ENCODE data around the gene PM20D1. TPM values are rescaled to one million over a fixed set of nuclear protein-coding genes. Genes with fewer than 3 reads are reported as not detected.

Gene PM20D1
- total RNA-seq, 1 donor from 2014 or later: not detected

DNA sequence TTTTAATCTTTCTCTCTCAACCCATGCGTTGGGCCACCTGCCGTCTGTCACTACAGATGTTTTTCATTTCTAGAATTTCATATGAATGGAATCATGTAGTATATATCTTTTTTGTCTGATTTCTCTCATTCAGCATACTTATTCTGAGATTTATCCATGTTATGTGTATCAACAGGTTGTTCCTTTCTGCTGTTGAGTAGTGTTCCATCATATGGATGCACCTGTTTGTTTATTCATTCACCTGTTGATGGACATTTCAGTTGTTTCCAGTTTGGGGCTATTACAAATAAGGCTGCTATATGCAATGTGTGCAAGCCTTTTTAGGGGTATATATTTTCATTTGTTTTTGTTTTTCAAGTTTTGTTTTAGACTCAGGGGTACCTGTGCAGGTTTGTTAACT lies 27.5 kb downstream of the PM20D1 start:
- H2AFZ ChIP-seq (ENCODE audit: low read depth, low read length): no peak overlapping the region
- no peaks in the 10 kb centered on the region for H3K79me2 ChIP-seq (ENCODE audit: insufficient read depth, low read length)
- no peak overlapping the region for H3K4me2 ChIP-seq (ENCODE audit: low read length)
- no peak overlapping the region for H3K27ac ChIP-seq (ENCODE audit: low read depth, low read length)
- TF ChIP-seq, protein P1, sequence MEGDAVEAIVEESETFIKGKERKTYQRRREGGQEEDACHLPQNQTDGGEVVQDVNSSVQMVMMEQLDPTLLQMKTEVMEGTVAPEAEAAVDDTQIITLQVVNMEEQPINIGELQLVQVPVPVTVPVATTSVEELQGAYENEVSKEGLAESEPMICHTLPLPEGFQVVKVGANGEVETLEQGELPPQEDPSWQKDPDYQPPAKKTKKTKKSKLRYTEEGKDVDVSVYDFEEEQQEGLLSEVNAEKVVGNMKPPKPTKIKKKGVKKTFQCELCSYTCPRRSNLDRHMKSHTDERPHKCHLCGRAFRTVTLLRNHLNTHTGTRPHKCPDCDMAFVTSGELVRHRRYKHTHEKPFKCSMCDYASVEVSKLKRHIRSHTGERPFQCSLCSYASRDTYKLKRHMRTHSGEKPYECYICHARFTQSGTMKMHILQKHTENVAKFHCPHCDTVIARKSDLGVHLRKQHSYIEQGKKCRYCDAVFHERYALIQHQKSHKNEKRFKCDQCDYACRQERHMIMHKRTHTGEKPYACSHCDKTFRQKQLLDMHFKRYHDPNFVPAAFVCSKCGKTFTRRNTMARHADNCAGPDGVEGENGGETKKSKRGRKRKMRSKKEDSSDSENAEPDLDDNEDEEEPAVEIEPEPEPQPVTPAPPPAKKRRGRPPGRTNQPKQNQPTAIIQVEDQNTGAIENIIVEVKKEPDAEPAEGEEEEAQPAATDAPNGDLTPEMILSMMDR (IDR thresholded peaks at IDR 0.05; ENCODE audit: insufficient read depth, low read depth, low read length): no peak
- no peak for TF ChIP-seq EZH2 (IDR thresholded peaks at IDR 0.05; ENCODE audit: insufficient read depth, low read length)
- no peak overlapping the region for H3K4me3 ChIP-seq (ENCODE audit: insufficient read depth, low read depth, low read length)
- H4K20me1 ChIP-seq (ENCODE audit: insufficient read depth, low read length): no peaks in the 10 kb centered on the region
- no peak overlapping the region for H3K27ac Mint-ChIP-seq (ENCODE audit: unreplicated experiment)
- no peaks in the 10 kb centered on the region for H3K4me1 ChIP-seq (ENCODE audit: insufficient read depth, low read length)
- H3K4me1 Mint-ChIP-seq (ENCODE audit: low read depth, unreplicated experiment): peaks cover 7% of the 10 kb centered on the region
- H3K4me3 Mint-ChIP-seq (ENCODE audit: unreplicated experiment): no peak overlapping the region
- H3K9me3 ChIP-seq (ENCODE audit: insufficient read depth, low read depth, low read length): no peaks in the 10 kb centered on the region
- H3K9ac ChIP-seq (ENCODE audit: low read length): no peak overlapping the region
- DNase-seq (ENCODE audit: low read depth): no peak
- no peak for FAIRE-seq
- H3K27me3 ChIP-seq (ENCODE audit: insufficient read depth, low read length): peaks cover 21% of the 10 kb centered on the region
- no peaks in the 10 kb centered on the region for H3K9me3 Mint-ChIP-seq (ENCODE audit: unreplicated experiment)
- peaks cover 17% of the 10 kb centered on the region for H3K27me3 Mint-ChIP-seq (ENCODE audit: low read depth, unreplicated experiment)
- H3K36me3 Mint-ChIP-seq (ENCODE audit: low read depth, unreplicated experiment): no peaks in the 10 kb centered on the region
- H3K36me3 ChIP-seq (ENCODE audit: insufficient read depth, low read length): no peaks in the 10 kb centered on the region

GRCh38 chr1:205817988-205818387 lies 31.9 kb downstream of the PM20D1 start:
- Mint-ChIP-seq H3K4me1 (ENCODE audit: low read depth, unreplicated experiment) (peaks cover 2% of the 10 kb centered on the region), H3K27me3 (ENCODE audit: low read depth, unreplicated experiment) (peaks cover 6% of the 10 kb centered on the region), H3K36me3 (ENCODE audit: low read depth, unreplicated experiment) (no peaks in the 10 kb centered on the region), H3K27ac (ENCODE audit: unreplicated experiment) (no peak overlapping the region), H3K9me3 (ENCODE audit: unreplicated experiment) (no peaks in the 10 kb centered on the region), H3K4me3 (ENCODE audit: unreplicated experiment) (no peak overlapping the region)
- DNase-seq (ENCODE audit: low read depth) (no peak), FAIRE-seq (no peak)
- H3K79me2 ChIP-seq (ENCODE audit: insufficient read depth, low read length): no peaks in the 10 kb centered on the region
- no peak overlapping the region for H3K4me2 ChIP-seq (ENCODE audit: low read length)
- no peak overlapping the region for H3K4me3 ChIP-seq (ENCODE audit: insufficient read depth, low read depth, low read length)
- H3K27me3 ChIP-seq (ENCODE audit: insufficient read depth, low read length): no peaks in the 10 kb centered on the region
- H3K4me1 ChIP-seq (ENCODE audit: insufficient read depth, low read length): peaks cover 4% of the 10 kb centered on the region
- no peaks in the 10 kb centered on the region for H3K9me3 ChIP-seq (ENCODE audit: insufficient read depth, low read depth, low read length)
- TF ChIP-seq, protein P1 (IDR thresholded peaks at IDR 0.05; ENCODE audit: insufficient read depth, low read depth, low read length): no peak
- TF ChIP-seq EZH2 (IDR thresholded peaks at IDR 0.05; ENCODE audit: insufficient read depth, low read length): no peak
- H4K20me1 ChIP-seq (ENCODE audit: insufficient read depth, low read length): no peaks in the 10 kb centered on the region
- H3K36me3 ChIP-seq (ENCODE audit: insufficient read depth, low read length): no peaks in the 10 kb centered on the region
- H2AFZ ChIP-seq (ENCODE audit: low read depth, low read length): no peak overlapping the region
- no peak overlapping the region for H3K9ac ChIP-seq (ENCODE audit: low read length)
- no peak overlapping the region for H3K27ac ChIP-seq (ENCODE audit: low read depth, low read length)

DNA sequence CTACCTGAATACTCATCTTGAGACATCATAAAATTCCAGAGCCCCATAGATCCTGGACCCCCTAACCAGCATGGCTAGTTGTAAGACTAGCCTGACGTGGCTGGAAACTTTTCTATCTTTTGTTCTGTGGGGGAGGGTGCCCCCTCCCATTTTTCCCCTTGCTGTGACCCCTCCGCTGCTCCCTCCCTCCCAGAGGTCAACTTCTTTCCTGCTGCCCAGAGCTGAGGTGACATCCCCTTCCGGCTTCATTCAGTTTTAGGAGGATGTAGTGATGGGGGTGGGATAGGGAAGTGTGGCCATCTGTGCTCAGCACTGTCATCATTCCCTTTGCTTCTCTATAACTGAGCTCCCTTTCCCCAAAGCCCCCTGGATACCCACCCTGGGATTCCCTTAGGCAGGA lies 32.6 kb downstream of the PM20D1 start:
- Mint-ChIP-seq H3K27me3 (ENCODE audit: low read depth, unreplicated experiment) (peaks cover 6% of the 10 kb centered on the region), H3K9me3 (ENCODE audit: unreplicated experiment) (no peaks in the 10 kb centered on the region), H3K4me1 (ENCODE audit: low read depth, unreplicated experiment) (peaks cover 2% of the 10 kb centered on the region), H3K36me3 (ENCODE audit: low read depth, unreplicated experiment) (no peaks in the 10 kb centered on the region), H3K4me3 (ENCODE audit: unreplicated experiment) (no peak overlapping the region), H3K27ac (ENCODE audit: unreplicated experiment) (no peak overlapping the region)
- TF ChIP-seq, protein P1 (IDR thresholded peaks at IDR 0.05; ENCODE audit: insufficient read depth, low read depth, low read length): no peak
- no peak for TF ChIP-seq EZH2 (IDR thresholded peaks at IDR 0.05; ENCODE audit: insufficient read depth, low read length)
- no peaks in the 10 kb centered on the region for H3K79me2 ChIP-seq (ENCODE audit: insufficient read depth, low read length)
- no peak overlapping the region for H2AFZ ChIP-seq (ENCODE audit: low read depth, low read length)
- H3K9me3 ChIP-seq (ENCODE audit: insufficient read depth, low read depth, low read length): no peaks in the 10 kb centered on the region
- H3K4me3 ChIP-seq (ENCODE audit: insufficient read depth, low read depth, low read length): no peak overlapping the region
- no peak overlapping the region for H3K4me2 ChIP-seq (ENCODE audit: low read length)
- DNase-seq (ENCODE audit: low read depth): no peak
- FAIRE-seq: no peak
- no peak overlapping the region for H3K9ac ChIP-seq (ENCODE audit: low read length)
- H4K20me1 ChIP-seq (ENCODE audit: insufficient read depth, low read length): no peaks in the 10 kb centered on the region
- no peak overlapping the region for H3K27ac ChIP-seq (ENCODE audit: low read depth, low read length)
- no peaks in the 10 kb centered on the region for H3K36me3 ChIP-seq (ENCODE audit: insufficient read depth, low read length)
- peaks cover 5% of the 10 kb centered on the region for H3K4me1 ChIP-seq (ENCODE audit: insufficient read depth, low read length)
- no peaks in the 10 kb centered on the region for H3K27me3 ChIP-seq (ENCODE audit: insufficient read depth, low read length)
